Fibroblast of lung (primary cell): Measurements from ENCODE around the gene NRARP.
"Not testable (repeated sequence)": the region's sequence is repeated elsewhere in the genome, so short reads cannot be mapped to it uniquely, and the experiment has no call there.

Experiments
- EZH2 ChIP-seq: IDR thresholded peaks from 2 replicates; pipeline ENCODE4 v1.5.1; 2012; ENCODE audit warnings: low read length, control low read depth, mild to moderate bottlenecking; ENCODE audit errors: missing control alignments
- TF ChIP-seq, protein P1 (sequence below), 2 donors: IDR thresholded peaks in 1 of 2; conservative IDR thresholded peaks in 1 of 2; 1 replicate in 1 of 2; 2 replicates in 1 of 2; pipeline ENCODE4 v1.5.1; 2011 to 2012; ENCODE audit warnings: low read length in 2 of 2, control low read depth in 1 of 2, inconsistent platforms in 1 of 2, low read depth in 1 of 2, mild to moderate bottlenecking in 1 of 2

GRCh38 chr9:137327641-137328550 is 25.8 kb upstream of the NRARP start:
- TF ChIP-seq, protein P1, sequence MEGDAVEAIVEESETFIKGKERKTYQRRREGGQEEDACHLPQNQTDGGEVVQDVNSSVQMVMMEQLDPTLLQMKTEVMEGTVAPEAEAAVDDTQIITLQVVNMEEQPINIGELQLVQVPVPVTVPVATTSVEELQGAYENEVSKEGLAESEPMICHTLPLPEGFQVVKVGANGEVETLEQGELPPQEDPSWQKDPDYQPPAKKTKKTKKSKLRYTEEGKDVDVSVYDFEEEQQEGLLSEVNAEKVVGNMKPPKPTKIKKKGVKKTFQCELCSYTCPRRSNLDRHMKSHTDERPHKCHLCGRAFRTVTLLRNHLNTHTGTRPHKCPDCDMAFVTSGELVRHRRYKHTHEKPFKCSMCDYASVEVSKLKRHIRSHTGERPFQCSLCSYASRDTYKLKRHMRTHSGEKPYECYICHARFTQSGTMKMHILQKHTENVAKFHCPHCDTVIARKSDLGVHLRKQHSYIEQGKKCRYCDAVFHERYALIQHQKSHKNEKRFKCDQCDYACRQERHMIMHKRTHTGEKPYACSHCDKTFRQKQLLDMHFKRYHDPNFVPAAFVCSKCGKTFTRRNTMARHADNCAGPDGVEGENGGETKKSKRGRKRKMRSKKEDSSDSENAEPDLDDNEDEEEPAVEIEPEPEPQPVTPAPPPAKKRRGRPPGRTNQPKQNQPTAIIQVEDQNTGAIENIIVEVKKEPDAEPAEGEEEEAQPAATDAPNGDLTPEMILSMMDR (conservative IDR thresholded peaks at IDR 0.05 in 1 of 2, IDR thresholded peaks at IDR 0.05 in 1 of 2; ENCODE audit: low read depth in 1 of 2, low read length in 2 of 2), result not testable (repeated sequence)
- TF ChIP-seq EZH2, result not testable (repeated sequence)
